GM12864 (cell line): ENCODE results near the gene CNTNAP5.

Source experiments
- DNase-seq: peaks from one replicate; pipeline ENCODE4 v3.0.0-alpha.2; 2011; ENCODE audit warnings: low read depth
- H3K4me3 ChIP-seq: 2 replicates; pipeline ENCODE4 v1.5.1; 2011; ENCODE audit warnings: mild to moderate bottlenecking, low read depth, low read length, control low read depth
- CTCF ChIP-seq: IDR thresholded peaks from 2 replicates; pipeline ENCODE4 v1.5.1; 2011; ENCODE audit warnings: low read depth, mild to moderate bottlenecking, moderate library complexity, low read length, control low read depth, inconsistent platforms; ENCODE audit errors: missing control alignments

The CNTNAP5 gene

GRCh38 chr2:124112206-124112605, 87.1 kb downstream of the CNTNAP5 start:
- no peak for DNase-seq
- no peak for TF ChIP-seq CTCF
- no peak overlapping the region for H3K4me3 ChIP-seq

GRCh38 chr2:124112966-124113365, 87.9 kb downstream of the CNTNAP5 start:
- H3K4me3 ChIP-seq: no peak overlapping the region
- TF ChIP-seq CTCF: no peak
- no peak for DNase-seq

- no peak for DNase-seq
- no peak overlapping the region for H3K4me3 ChIP-seq
- no peak for TF ChIP-seq CTCF
These were observed 95.2 kb downstream of the CNTNAP5 start for GRCh38 chr2:124120246-124120645.

- H3K4me3 ChIP-seq: no peak overlapping the region
- DNase-seq: no peak
- TF ChIP-seq CTCF: no peak
These were observed 96.0 kb downstream of the CNTNAP5 start for GRCh38 chr2:124121106-124121505.

- no peak overlapping the region for H3K4me3 ChIP-seq
- no peak for TF ChIP-seq CTCF
- no peak for DNase-seq
These were observed 96.7 kb downstream of the CNTNAP5 start for GRCh38 chr2:124121760-124122275.

- H3K4me3 ChIP-seq: no peak overlapping the region
- no peak for TF ChIP-seq CTCF
- no peak for DNase-seq
These were observed 97.3 kb downstream of the CNTNAP5 start for GRCh38 chr2:124122340-124122739.

GRCh38 chr2:124131276-124131675, 106.2 kb downstream of the CNTNAP5 start:
- TF ChIP-seq CTCF: no peak
- H3K4me3 ChIP-seq: no peak overlapping the region
- DNase-seq: no peak
